GM18519 (cell line): ENCODE results near the gene URI1.

Experiments
- ATAC-seq: cut with Tn5 transposase; IDR thresholded peaks from one replicate; pipeline ENCODE4 v1.9.1; 2021; ENCODE audit warnings: mild to moderate bottlenecking, moderate library complexity; ENCODE audit not compliant: unreplicated experiment, low FRiP score

Gene URI1

DNA sequence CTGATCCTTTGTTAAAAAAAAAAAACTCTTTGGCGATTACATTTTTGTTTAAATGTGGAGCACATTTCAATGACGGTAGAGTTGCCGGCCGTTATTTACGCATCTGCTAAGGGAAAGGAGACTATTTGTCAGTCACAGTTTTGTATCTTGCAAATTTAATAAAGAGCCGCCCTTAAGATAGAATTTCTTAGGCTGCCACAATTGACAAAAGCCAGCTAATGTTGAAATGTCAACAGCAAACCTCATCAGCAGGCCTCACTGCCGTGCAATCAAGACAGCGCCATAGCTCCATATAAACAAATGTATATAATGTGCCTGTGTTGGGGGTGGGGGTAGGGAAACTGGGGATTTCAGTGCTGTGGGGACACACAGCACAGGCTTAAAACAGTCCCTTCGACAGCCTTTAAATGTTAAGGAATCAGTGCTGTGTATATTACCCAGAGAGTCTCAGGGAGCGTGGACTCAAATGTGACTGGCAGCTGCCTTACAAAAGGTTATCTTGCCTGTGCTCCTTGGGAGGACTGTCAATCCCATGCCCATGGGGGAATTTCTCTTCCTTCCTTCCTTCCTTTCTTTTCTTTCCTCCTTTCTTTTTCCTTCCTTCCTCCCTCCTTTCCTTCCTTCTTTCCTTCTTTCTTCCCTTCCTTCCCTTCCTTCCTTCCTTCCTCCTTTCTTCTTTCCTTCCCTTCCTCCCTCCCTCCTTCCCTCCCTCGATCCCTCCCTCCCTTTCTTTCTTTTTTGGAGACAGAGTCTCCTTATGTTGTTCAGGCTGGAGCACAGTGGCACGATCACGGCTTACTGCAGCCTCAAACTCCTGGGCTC lies 108.0 kb downstream of the URI1 start:
- ATAC-seq = no peak

DNA sequence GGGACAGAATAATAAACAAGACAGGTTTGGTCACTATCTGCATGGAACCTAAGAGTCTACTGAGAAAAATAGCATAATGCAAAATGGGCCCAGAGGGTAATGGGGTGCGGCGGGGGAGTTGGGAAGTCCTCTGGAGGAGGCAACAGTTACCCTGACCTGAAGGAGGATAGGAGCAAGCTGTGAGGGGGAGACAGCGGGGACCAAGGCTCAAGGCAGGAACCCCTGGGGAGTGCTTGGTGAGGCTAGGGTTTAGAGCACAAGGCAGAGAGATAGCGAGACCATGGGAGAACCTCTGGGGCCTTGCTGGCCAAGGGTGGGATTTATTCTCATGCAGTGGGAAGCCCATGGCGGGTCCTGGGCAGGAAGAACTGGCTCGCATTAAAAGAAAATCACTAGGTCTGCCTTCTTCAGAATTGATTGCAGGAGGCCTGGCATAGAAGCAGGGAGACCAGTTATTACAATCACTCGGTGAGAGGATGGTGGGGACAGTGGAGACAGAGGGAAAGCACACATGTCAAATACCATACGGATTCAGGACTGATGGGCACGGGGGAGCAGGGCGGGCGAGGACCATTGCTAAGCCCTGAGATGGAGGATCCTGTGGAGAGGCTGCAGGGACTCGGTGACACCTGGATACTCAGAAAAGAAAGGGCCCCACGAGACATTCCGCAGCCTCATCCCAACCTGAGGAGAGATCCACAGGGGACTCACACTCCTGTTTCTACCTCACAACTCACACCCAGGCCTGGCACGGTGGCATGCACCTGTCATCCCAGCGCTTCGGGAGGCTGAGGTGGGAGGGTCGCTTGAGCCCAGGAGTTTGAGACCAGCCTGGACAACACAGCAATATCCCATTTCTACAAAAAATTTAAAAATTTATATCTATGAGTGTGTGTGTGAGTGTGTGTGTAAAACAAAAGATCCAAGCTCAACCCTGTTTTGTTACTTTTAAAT lies 110.4 kb downstream of the URI1 start:
- no peak for ATAC-seq

DNA sequence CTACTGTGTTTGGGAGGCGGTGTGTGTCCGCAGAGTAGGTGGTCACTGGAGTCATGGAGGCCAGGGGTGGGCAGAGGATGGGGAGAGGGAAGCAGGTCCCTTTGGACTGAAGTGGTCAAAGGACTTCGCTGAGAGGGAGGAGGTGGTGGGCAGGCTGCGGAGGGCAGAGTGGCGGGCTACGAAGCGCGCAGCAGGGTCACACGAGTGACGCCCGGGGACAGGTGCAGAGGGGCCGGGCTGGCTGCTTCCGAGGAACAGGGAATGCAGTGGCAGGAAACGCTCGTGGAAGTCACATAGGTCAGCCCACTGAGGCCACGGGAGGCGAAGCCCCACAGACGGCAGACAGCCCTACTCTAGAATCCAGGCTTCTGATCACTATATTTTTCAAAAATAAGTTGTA lies 111.5 kb downstream of the URI1 start:
- ATAC-seq = no peak

DNA sequence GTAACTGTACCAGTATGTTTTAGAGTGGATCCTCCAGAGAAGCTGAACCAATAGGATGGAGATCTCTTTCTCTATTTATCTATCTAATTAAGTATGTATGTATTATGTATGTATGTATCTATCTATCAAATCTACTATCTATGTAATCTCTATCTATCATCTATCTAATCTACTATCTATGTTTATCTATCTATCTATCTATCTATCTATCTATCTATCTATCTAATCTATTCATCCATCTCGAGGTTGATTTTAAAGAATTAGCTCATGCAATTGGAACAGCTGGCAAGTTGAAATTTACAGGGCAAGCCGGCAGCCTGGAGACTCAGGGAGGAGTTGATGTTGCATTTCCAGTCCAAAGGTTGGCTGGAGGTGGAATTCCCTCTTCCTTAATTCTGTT lies 112.2 kb downstream of the URI1 start:
- ATAC-seq = no peak

DNA sequence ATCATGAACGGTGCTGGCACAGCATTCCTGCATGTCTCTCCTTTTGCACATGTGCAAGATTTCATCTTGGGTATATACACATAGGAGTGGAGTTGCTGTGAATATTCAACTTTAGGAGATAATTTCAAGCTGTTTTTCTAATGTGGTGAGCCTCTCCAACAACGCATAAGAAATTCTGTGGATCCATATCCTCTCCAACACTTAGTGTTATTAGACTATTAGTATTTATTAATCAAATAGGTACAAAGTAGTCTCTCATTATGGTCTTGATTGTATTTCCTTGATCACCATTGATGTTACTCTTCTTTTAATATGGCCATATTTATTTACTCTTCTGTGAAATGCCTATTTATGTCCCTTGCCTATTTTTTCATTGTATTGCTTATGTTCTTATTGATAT lies 114.5 kb downstream of the URI1 start:
- ATAC-seq = no peak

DNA sequence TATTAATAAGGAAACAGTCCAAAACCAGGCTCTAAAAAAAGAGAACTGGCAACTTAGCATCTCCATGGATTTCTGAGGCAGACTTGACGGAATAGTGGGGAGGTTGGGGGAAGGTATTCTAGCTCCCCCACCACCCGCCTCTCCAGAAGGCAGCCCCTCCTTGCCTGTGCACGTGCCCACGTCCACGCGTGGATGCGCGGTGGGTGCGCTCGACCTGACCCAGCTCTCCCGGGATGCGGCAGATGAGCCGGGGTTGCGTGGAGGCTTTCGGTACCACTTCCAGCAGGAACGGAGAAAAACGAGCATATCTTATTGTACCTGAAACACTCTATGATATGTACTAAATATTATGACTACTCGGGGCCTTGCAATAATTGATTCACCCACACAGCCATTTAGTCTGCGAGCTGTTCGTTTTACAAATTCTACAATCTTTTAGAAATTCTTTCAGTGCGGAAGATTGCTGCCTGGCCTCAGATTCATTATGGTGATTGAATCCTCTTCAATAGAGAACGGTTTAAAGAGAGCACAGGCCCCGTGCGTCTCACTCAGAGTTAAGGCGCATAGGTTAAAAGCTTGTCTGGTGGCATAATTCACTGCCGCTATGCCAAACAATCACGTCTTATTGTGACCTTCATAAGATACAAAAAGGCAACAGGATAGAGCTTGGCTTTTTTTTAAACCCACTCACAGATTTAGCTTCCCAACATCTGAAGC lies 117.9 kb downstream of the URI1 start:
- no peak for ATAC-seq

DNA sequence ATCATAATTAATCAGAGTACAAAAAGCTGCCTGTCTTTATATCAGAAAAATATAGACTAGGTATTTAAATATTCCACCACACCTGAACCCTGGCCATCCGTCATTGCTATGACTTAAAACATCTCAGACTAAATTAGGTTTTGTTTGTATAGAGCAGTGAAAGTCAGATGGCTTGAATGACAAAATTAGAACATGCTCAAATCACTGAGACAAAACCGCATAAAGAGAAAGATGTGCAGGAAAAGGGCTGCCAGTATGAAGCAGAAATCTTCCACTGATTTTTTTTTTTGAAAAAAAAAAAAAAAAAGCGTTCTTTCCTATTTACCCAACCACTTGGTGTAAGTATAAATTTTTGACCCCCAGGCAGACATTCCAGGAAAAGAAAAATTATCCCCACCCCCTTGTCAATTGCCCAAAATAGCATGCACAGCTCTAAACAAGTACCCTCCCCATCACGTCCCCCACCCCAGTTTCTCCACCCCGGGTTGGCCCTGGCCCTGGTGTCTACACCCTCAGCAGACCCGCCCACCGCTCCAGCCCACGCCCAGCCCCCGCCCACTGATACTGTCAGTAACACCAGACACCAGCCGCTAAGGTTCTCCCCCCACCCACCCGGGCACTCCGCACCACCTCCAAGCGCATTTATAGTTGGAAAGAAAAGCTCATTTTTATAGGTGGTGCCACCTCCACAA lies 118.6 kb downstream of the URI1 start:
- ATAC-seq = no peak

DNA sequence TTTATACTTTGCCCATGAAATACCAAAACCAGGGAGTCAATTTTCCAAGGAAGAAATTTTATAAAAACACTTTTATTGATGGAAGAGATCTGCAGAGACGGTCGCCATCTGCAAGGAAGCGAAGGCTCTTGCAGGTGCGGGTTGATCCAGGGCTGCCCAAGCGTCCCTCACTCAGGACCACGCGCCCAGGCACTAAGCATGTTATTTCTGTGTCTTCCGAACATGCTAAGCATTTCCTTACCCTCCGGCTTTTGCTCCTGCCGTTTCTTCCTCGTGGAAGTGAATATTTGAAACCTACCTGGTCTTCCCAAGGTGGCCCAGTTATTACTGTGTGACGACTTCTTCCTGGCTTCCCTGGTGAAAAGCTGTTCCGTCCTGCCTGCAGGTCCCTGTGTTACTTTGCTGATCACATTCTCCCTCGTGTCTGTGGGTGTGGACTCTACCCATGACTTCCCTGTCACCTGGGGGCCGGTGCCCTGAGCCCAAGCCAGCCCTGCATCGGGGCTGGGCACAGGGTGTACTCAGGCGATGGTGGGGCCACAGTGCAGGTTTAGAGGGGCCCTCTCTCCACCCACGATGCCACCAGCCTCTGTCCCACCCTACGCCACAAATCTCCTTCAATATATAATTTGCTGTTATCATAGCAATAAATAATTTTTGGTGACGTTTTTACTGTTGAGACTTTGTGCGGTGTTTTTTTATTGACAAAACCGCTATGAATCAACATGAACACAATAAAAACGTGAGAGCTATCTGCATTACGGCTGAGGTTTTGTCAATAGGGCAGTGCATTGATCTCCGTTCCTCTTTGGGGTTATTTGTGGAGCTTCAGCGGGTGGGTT lies 119.4 kb downstream of the URI1 start:
- no peak for ATAC-seq

DNA sequence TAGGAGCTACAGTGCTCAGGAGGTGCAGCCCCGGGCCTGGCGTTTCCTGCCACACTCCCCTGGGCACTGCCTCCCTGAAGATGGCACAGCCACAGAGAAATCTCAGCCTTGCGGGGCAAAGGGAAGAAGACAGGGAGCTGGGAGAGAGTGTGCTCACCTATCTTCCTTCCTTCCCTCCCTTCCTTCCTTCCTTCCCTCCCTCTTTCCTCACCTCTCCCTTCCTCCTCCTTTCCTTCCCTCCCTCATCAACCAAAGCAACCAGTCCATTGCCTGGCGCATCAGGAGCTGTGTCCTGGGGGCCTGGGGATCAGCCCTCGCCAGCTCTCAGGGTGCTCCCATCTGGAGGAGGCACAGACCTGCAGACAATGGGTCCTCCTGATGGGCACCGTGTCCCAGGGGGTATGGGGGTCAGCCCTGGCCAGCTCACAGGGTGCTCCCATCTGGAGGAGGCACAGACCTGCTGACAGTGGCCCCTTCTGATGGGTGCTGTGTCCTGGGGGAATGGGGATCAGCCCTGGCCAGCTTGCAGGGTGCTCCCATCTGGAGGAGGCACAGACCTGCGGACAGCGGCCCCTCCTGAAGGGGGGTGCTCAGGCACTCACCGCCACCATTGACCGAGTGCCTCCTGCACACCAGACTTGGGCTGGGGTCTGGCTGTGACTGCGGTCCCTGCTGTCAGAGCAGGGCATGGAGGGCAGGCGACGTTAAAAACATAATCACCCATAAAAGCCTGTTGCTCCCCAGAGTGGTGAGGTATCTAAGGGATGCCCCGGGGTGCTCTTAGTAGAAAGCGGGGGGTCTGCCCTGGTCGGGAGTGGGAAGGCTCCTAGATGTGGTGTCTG lies 120.2 kb downstream of the URI1 start:
- no peak for ATAC-seq

DNA sequence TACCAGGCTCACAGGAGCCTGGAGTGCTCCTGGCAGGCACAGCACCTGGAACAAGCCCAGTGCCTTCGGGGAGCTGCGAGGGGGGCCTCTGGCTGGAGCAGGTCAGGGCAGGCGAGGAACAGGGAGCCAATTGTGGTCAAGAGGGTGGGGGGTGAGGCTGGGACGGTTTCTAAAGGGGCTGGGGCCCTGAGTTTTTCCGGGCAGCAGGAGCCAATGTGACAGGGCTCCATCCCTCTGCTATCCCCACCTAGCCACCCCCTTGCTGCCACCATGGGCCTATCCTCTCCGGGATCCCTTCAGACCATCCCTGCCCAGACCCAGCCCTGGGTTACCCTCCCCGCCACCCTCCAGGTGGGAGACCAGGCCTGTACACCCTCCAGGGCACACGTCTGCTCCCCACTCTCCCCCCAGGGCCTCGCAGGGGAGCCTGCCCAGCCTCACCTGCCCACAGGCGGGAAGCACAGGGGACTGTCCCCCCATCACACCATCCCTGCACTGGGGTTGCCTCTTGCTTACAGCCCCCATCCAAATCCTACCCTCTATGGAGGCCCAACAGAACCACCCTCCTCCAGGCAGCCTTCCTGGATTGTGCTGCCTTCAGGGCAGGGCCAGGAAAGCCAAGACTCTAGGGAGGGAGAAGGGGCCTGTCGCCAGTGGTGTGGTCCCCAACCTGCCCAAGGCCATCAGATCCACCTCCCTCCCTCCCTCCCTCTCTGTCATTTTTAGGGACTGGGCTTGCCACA lies 121.0 kb downstream of the URI1 start:
- ATAC-seq = no peak

DNA sequence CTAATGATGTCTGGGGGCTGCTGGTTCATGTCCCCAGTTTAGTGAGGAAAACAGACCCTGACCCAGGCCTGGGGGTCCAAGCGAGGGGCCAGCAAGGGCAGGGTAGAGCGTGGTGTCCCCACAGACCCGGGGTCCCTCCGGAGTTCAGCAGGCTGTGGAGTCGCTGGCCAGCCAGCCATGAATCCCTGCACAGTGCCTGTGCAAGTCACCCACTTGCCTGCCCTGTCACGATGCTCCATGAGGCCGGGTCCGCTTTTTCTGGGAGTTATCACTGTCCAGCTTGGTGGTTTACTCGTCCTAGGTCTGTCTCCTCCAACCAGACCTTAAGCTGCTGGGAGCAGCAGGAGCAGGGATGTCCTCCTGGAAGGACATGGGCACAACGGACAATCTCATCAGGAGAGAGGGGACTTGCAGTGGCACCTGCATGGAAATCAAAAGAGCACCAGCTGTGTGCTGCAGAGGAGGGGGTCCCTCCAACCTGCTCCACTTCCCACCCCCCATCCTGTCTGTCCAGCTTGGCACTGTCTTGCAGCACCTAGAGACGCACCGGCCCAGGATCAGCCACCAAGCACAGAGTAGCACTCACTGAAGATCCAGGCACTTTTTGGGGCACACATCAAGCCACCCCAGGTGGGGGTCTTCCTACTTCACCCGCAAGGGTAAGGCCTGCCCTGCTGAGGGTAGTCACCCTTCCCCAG lies 121.8 kb downstream of the URI1 start:
- ATAC-seq = no peak

DNA sequence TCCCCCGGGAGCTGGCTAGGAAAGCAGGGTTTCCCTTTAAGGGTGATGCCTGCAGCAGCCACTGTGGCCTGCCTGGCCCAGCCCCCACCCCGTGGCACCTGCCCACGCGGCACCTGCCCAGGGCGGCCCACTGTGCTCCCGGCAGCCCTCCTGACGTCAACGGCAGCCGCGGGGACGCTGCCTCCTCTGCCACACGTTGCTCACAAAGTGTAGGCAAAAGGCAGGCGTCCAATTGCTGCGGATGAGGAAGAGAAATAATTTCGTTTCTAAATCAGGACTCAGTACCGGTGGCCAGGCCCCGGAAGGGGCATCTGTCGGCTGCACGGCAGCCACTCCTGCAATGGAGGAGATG lies 122.3 kb downstream of the URI1 start:
- no peak for ATAC-seq

DNA sequence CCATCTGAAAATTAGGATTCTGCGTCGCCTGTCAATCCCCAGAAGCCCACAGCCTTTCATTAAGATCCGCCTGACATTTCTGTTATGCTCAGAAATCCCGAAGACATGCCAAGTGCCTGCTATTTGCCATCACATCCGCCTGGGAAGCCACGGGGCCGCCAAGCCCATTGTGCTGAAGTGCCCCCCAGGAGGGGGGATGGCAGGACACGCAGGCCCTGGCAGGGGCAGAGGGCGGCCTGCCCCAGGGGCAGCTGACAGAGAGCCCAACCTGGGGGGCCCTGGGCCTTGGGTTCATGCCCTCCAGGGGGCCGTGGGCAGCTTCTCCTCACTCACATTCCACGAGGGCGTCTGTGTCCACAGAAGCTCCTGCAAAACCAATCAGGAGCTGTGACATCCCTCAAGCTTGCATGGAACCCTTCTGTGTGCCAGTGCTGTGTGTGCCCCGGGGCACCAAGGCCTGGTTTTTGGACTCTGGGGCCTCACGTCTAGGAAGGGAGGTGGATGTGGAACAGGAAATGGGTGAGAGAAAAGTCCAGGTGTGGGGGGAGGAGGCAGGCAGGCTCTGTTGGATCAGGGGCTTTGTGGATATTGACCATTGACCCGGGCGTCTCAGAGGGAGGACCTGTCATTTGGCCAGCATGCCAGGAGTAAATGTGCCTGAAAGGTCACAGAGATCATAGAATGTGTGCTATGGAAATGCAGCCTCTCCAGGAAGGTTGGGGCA lies 122.9 kb downstream of the URI1 start:
- ATAC-seq = no peak

DNA sequence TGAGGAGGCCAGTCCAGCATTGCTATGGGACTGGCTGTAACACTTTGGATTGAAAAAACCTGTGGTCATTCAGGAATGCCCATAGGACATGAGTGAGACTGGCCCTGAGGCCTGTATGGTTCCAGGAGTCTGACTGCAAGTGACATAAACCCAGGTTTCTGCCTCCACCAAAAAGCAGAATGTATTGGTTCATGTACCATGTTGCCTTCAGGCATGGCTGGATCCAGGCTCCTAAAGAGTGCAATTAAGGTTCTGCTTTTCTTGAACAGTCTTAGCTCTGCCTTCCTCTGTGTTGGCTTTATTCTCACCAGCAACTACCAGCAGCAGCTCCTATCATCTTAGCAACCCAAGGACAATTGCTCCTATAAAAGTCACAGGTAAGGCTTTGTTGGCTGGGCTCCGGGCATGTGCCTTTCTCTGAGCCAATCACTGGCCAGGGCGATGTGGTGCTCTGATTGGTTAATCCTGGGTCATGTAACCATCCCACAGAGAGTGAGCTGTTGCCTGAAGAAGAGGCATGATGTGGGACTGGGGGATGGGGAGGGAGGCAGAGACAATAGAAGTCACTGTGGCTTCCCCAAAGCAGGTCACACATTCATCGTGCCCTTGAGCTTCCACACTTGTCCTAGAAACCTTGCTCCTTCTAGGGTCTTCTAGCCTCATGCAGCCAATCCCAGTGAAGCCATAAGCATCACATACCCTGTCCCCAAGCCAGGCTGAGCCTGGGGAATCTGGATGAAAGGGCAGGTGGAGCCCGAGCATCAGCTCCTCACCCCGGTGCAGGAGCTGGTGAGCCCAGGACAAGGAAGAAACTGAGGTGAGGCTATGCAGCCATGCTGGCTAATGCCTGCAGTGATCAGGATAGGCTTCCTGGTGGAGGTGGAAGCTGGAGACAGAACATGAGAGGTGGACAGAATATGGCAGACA lies 123.9 kb downstream of the URI1 start:
- ATAC-seq = no peak
